Measurements from ENCODE around the gene WDR4. TPM values are rescaled to one million over a fixed set of nuclear protein-coding genes. Genes with fewer than 3 reads are reported as not detected.
"Not testable (repeated sequence)": the region's sequence is repeated elsewhere in the genome, so short reads cannot be mapped to it uniquely, and the experiment has no call there.

Gene WDR4
- total RNA-seq, 1 donor from 2014 or later = 6.5 TPM

DNA sequence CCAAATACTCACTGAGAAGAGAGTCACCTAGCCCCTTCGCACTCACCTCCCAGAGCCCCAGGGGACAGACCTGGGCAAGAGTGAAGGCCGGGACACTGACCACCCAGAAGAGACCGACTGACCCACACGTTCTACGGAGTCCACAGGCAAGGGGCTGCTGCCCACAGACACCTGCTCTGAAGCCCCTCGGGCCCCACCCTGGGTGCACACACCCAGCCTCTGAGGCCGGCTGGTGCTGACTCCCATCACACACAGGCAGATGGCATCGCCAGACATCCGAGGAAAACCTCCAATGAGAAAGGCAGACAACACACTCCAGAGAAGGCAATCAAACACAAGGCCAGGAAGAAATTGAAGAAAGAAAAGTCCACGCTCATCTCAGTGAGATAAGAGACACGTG is 22.1 kb downstream of the WDR4 start:
- peak; percentile 39 for DNase-seq (ENCODE audit: missing footprints)
- intact Hi-C loops (cut with DNase I) = no loop called here
- ATAC-seq = no peak

DNA sequence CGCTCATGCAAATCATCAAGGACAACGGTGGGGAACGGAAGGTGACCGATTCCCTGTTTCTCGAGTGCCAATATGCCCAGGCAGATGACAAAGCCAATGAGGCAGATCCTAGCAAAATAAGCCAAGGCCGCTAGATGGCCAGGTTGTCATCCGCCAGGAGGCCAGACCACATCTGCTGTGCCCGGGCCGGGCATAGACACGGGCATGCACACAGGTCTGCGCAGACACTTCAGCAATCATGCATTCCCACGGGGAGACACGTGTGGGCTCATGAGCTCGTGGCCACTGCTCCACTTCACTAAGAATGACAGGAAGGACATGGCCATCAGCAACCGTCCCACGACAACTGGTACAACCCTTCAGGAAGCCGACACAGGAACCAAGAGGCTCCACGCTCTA is 23.4 kb downstream of the WDR4 start:
- ATAC-seq = no peak
- DNase-seq (ENCODE audit: missing footprints) = no peak
- intact Hi-C loops (cut with DNase I) = no loop called here

DNA sequence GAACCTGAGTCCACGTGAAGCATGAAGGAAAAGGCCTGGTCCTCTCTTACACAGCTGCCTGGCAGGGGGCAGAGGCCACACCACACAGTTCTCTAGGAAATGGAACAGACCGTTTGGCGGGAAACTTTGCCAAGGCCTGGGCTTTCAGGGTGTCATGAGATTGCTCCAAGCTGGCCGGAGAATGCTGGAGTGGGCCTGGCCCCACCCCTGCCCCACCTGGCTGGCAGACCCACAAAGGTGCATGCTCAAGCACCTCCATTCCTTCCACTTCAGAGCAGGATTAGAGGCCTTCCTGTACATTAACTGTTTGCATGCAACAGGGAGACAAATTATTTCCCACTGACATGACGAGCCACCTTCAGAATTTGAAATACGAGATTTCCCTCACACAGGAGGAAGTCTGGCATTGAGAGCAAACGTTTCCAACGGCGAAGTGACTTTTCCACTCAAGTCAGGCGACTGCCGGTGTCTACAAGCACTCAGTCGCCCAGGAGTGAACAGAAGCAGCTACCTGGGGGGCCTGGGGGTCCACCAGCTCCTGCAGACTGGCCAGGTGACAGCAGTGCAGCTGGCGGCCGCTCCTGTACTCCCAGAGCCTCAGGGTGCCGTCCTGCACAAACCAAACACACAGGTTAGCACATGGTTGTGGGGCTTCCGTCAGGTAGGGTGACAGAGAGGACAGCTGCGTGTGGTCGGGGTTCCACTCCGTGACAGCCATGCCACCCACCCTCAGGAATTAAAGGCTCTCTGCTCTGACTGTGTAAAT is 24.0 kb downstream of the WDR4 start:
- intact Hi-C loops (cut with DNase I) = no loop called here
- ATAC-seq (no peak), DNase-seq (ENCODE audit: missing footprints) (peak; percentile 45)

DNA sequence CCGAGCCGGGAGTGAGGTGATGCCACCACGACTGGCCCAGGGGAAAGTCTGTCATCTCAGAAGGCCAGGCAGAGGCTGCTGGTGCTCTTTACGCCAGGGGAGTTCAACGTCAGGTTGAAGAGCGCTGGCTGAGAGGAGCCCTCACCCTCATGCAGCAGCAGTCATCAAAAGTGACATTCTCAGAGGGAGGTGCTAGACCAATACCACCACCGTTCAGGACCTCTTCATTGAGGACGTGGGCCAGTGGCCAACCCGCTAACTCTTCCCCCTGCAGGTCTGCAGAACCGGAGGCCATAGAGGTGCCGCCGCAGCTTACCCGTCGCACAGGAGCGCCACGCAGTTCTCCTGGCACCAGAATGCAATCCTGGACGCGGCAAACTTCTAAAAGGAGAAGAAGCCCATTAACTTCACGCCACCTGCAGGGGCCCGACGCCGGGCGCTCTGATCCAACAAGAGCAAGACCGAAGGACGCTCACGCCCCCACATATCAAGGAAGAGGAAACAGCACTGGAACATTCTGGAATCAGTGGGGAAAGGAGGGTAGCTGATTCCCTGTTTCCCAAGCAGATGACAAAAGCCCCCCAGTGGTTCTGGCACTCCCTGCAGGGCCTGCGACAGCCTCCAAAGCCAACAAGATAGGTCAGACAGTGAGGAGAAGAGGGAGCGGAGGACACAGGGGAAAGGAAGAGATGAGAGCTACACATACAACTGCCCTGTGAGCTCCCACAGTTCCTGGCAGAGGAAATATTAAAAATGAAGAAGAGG is 24.9 kb downstream of the WDR4 start:
- DNase-seq (ENCODE audit: missing footprints) (no peak), ATAC-seq (no peak)
- intact Hi-C loops (cut with DNase I) = no loop called here

DNA sequence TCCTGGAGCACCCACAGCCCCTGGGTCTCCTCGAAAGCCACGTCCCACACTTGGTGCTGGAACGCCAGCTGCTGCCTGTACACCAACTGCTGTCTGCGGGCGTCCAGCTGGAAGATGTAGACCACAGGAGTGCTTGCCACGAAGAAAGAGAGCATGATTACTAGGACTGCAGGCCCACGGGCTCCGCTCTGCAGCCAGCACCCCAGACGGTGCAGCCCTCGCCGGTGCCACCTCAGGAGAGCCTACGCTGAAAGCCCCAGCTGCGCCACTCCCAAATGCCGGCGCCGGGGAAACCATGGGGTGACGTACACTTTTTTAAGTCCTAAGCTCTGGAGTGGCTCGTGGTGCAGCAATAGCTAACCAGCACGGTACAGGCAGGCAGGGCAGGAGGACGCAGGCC is 25.7 kb downstream of the WDR4 start:
- no peak for ATAC-seq
- intact Hi-C loops (cut with DNase I) = no loop called here
- DNase-seq (ENCODE audit: missing footprints) = no peak

DNA sequence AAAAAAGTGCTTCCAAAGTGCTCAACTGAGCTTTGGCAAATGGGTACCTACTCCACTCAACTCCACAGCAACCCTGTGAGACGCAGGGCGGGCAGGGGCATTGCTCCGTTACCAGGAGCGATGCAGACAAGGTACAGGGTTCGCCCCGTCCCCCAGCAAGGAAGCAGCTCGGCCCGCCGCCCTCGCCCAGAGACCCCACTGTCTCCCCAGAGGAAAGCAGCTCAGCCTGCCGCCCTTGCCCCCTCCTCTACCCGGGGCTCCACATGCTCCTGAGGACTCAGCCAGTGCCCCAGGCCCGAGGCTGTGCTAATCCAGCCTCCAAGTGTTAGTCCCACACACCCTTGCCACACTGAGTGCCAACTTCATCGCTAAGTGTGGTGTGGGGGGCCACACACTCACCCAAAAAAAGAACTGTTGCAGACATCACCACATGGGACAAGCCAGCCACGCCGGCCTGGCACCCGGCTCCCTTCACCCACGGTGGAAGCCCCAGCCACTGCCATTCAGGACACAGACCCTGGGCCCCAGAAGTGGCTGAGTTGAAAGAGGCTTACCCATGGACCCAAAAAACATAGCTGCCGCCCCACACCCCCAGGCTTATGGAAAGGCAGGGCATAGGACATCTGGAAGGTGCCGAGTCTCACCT is 26.3 kb downstream of the WDR4 start:
- DNase-seq (ENCODE audit: missing footprints) (no peak), ATAC-seq (no peak)
- intact Hi-C loops (cut with DNase I) = no loop called here

- intact Hi-C loops (cut with DNase I) = no loop called here
- no peak for DNase-seq (ENCODE audit: missing footprints)
- ATAC-seq = no peak
Observed at GRCh38 chr21:42851812-42852665, 27.3 kb downstream of the WDR4 start.

- ATAC-seq (no peak), DNase-seq (ENCODE audit: missing footprints) (no peak)
- intact Hi-C loops (cut with DNase I) = no loop called here
Observed at GRCh38 chr21:42850866-42851391, 28.4 kb downstream of the WDR4 start.

DNA sequence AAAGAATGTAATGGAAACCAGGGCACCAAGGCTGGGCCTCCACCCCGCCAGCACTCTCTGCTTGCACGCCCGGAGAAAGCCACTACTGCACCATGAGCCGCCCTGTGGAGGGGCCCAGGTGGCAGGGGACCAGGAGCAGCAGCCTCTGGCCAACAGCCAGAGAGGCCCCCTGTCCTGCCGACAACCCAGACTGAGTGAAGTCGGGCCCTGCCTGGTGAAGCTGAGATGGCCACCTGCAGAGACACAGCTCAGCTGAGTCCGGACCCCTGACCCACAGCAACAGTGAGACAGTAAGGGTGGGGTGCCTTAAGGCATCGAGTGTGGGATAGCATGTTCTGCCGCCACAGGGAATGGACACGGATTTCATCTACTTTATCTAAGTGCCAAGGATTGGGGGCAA is 28.9 kb downstream of the WDR4 start:
- ATAC-seq (no peak), DNase-seq (ENCODE audit: missing footprints) (peak; percentile 61)
- intact Hi-C loops (cut with DNase I) = no loop called here

GRCh38 chr21:42849759-42850412 is 29.5 kb downstream of the WDR4 start:
- intact Hi-C loops (cut with DNase I) = no loop called here
- ATAC-seq = no peak
- DNase-seq (ENCODE audit: missing footprints) = peak; percentile 23

DNA sequence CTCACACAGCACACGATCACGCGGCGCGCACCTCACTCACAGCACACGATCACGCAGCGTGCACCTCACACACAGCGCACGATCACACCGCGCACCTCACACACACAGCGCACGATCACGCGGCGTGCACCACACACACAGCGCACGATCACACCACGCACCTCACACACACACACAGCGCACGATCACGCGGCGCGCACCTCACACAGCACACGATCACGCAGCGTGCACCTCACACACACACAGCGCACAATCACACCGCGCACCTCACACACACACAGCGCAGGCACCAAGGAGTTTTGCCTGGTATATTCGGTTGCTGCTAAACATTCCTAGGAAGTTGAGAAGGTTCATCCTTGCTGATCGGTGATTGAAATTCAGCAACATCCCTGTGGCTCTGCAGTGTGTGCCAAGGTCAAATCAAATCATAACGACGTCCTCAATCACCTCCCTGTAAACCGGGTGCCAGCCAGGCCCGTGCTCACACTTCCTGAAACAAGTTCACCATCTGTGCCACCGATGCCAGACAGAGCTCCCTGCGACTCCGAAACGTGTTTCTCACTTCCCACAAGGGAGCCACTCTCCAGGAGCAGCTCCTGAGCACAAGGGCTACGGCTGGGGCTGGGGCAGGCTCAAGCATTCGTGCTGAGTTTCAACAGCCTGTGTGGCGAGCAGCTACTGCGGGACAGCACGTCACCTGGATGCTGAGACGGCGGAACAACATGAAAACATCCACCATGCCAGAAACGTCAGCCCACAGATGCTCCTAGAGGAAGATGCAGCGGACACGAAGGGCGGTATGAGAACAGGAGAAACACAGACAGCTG is 30.2 kb downstream of the WDR4 start:
- intact Hi-C loops (cut with DNase I) = no loop called here
- no peak for ATAC-seq
- peak; percentile 60 for DNase-seq (ENCODE audit: missing footprints)

- ATAC-seq; intact Hi-C loops (cut with DNase I): not testable (repeated sequence)
- DNase-seq (ENCODE audit: missing footprints) = peak; percentile 54
Observed at GRCh38 chr21:42848144-42848931, 31.0 kb downstream of the WDR4 start.

GRCh38 chr21:42847726-42848125 is 31.6 kb downstream of the WDR4 start:
- DNase-seq (ENCODE audit: missing footprints) = peak; percentile 20
- intact Hi-C loops (cut with DNase I) = no loop called here

GRCh38 chr21:42847051-42847707 is 32.2 kb downstream of the WDR4 start:
- ATAC-seq (no peak), DNase-seq (ENCODE audit: missing footprints) (peak; percentile 31)
- intact Hi-C loops (cut with DNase I) = no loop called here

More at GRCh38 chr21:42847726-42848125, 31.6 kb downstream of the WDR4 start:
- no peak for ATAC-seq

GRCh38 chr21:42846221-42846620 is 33.1 kb downstream of the WDR4 start:
- ATAC-seq (no peak), DNase-seq (ENCODE audit: missing footprints) (peak; percentile 3)
- intact Hi-C loops (cut with DNase I) = no loop called here

DNA sequence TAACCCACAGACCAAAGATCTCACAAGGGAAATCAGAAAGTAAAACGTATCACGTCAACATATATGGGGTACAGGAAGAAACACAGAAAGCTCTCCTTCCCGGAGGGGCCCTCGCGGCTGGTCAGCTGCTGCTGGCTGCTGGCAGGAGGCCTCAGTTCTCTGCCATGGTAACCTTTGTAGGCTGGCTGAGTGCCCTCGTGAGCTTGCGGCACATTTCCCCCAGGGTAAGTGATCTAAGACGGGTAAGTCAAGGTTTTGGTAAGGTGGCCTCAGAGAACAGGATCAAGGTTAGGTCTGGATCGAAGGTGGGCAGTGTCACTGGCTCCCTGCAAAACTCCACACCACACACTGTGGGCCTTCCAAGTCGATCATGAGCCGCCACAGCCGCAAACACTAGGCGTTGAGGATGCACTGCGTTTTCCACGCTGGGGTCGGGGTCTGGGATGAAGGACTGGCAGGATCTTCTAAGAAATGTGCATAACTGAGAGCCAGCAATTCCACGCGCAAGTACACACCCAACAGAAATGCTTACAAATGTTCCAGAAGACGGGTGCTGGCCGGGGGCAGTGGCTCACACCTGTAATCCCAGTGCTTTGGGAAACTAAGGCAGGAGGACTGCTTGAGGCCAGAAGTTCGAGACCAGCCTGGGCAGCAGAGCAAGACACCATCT is 33.9 kb downstream of the WDR4 start:
- ATAC-seq (peak; percentile 64), DNase-seq (ENCODE audit: missing footprints) (peak; percentile 55)
- intact Hi-C loops (cut with DNase I) = no loop called here
